Stimulated activated CD4-positive, alpha-beta T cell treated with anti-CD3 and anti-CD28 coated beads, Interleukin-12 subunit alpha, Interleukin-12 subunit beta, amount 100 ng/mL, for 48 hours (primary cell): ENCODE results near the gene RNF157.
A peak's percentile ranks its signal among the peaks of the same experiment; 100 is the strongest.
"Not testable (repeated sequence)": the region's sequence is repeated elsewhere in the genome, so short reads cannot be mapped to it uniquely, and the experiment has no call there.

Experiments
- DNase-seq, 3 donors: peaks; one replicate each; pipeline ENCODE4 v3.0.0-alpha.2; 2020; ENCODE audit warnings: low read depth in 2 of 3, low spot score in 1 of 3

The RNF157 gene

DNA sequence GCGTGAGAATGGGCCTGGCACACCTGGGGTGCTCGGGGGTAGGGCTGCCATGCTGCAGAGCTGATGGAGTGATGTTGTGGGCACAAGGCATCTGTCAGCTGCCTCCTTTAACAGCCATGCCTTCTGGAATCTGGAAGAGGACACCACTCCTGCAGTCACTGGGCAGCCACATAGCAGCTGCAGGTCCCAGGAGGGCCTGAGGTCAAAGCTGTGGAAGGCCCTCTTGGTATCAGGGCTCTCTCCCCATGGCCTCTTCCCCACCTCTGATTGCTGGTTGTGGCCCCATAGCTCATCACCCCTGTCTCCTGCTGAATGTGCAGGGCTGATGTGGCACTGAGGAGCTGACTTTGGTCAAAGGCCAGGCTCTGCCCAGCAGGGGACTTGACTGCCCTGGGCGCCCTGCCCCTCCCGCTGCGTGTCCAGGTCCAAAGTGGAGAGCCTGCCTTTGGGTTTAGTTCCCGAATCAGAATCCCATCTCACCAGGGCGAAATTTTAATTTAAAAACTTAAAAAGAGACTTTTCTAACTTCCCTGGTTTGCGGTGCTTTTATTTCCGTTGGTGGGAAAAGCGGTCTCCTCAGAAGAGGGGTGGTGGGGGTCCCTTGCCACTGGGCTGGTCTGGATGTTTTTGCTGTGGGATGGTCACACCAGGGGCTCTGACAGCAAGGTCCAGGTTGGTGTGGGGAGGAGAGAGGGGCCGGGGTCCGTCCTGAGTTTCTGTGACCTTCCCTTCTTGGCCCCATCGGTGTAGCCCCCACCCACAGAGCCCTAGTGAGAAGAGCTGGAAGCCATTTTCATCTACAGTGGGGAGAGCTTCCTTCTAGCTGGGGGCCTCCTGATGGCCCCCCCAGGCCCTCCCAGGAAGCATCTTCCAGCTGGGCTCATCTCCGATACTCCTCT is 30.7 kb upstream of the RNF157 start:
- no peak for DNase-seq

- DNase-seq = no peak
Measured at GRCh38 chr17:76270127-76270592, 29.9 kb upstream of the RNF157 start.

DNA sequence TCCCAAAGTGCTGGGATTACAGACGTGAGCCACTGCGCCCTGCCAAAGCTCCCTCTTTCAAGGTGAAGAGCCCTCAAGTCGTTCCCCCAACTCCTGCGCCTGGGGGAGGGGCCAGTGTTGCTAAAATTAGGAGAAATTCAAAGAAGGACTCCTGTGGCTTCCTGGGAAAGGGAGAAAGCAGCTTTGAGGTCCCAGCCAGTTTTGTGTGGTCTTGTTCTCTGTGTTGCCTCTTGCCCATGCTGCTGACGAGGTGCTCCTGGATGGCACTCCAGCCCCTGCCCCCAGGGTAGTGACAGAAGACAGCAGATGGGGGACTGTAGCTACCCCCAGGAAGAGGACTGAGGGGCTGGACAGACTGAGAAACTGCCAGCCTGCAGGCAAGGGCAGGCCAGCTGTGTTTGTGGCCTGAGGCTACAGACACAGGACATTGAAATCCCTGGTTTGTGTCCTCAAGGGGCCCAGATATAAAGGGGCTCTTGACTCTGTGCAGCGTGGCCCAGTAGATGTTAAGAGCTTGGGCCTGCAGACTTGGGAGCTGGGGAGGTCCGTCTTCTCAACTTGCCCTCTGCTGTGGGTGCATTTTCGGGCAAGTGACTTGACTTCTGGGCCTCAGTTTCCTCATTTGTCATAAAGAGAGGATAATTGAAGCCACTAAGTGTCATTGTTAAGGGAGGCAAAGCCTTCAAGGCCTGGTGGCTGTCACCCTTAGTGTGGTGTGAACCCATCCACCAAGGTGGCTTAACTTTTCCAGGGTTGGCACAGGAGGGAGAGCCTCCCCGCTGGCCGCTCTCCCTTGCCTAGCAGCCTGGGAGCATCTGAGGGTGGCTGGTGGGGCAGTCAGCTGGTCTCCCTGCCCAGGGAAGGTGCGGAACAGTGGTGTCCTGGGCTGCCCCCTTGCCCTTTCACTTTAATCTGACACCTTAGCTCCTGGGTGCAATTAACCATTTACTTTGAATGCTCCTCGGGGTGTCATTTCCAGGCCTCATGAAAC is 29.0 kb upstream of the RNF157 start:
- no peak for DNase-seq

- peak; percentile 73 to 78 (median 77) for DNase-seq
Measured at GRCh38 chr17:76268015-76268749, 27.9 kb upstream of the RNF157 start.

- DNase-seq = not testable (repeated sequence)
Measured at GRCh38 chr17:76267581-76268001, 27.3 kb upstream of the RNF157 start.

DNA sequence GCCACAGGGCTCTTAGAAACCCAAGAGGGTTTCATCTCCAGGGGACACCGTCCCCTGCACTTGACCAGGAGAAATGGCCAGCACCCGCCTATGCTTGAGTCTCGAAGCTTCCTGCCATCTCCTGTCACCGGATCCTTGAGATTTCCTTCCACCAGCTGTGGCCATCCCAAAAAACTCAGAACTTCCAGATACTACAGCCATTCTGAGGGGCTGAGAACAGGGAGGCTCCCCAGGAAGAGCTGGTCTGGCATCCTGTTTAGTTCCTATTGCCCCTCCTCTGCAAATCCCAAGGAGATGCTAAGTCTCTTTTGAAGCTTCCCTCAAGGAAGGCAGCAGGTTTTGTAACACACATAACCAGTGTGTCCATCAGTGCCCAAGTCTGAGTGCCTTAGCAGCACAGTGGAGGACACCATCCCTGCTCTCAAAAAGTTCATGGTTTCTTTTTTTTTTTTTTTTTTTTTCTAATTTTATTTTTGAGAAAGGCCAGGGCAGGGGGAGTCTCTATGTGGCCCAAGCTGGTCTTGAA is 26.8 kb upstream of the RNF157 start:
- DNase-seq = no peak

DNA sequence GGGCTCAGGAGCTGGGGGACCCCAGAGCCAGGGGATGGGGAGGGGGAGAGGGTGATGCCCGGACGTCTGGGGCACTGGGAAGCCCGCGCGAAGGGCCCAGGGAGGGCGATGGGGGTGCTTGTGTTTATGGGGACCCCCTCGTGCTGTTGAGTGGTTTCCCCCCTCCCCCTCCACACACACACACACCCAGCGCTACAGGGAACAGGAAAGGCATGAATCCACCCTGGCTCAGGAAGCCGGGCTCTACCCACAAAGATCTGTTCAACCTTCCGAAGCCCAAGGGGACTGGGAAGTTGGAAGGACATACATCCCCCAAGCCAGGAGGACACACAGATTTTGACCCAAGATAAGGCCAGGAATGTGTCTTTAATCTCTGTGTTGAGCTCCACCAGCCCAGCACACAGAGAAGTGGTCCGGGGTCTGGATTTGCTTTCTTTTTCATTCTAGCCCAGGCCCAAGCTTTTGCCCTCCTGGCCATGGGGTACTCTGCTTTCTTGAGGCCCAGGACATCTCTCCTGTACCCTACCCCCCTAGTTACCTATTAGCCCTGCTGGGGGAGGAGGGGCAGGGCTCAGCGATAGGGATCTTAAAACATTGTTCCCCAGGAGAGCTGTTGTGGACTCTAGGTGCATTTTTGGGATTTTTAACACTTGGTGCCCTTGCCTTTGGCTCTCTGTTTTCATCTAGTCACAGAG is 26.1 kb upstream of the RNF157 start:
- DNase-seq = no peak

DNA sequence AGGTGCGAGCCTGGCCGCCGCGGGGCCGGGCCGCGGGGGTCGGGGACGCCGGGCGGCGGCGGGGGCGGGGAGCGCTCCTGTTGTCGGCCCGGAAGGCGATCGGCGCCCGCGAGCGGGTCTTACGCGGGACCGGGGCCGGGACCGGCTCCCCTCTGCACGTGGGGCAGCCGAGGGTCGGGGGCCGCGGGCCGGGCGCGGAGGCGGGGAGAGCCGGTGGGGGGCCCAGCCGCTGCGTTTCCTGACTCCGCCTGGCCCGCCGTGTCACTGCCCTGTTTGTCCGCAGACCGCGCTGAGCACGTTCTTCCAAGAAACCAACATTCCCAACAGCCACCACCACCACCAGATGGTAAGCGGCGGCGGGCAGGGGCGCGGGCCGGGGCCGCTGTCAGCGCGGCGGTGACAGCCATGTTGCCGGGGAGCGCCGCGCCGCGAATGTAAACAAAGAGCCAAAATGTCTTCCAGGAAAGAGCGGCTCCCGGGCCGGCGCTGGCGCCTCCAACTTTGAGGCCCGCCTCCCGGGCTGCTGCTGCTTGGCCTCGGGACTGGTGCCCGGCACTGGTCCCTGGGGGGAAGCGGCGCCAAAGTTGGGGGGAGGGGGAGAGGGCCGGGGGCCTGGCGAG is 25.4 kb upstream of the RNF157 start:
- peak in 1 of 3 donors; percentile 48 for DNase-seq

DNA sequence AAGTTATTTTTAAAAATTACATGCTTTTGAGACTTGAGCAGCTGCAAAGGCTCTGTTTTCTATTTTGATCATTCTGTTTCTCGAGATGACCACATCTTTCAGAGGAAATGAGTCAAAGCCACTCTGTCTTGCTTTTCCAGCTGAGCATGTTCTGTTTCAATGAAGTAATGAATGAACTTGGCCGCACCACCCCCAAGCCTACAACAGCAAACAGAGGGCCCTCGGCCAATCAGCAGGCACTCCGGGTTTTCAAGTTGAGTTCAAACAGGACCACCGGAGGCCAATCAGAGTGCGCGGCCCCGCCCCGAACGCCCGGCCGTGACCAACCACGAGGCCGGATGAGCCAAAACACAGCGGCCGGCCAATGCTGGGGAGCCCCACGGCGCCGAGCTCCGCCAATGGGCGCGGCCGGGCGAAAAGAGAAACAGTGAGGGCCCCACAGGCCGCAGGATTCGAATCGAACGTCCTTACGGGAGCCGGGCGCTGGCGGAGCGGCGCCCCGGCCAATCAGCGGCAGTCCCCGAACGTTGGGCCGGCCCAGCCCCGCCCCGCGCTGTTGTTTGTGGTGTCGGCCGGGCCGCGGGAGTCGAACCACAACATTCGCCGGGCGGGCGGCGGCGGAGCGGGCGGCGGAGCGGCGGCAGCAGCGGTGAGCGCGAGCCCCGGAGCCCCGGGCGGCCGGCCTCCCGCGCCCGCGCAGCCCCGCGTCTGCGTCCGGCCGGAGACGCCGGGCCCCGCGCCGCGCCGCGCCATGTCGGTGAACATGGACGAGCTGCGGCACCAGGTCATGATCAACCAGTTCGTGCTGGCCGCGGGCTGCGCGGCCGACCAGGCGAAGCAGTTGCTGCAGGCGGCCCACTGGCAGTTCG is 24.7 kb upstream of the RNF157 start, which contains the start of gene UBALD2:
Gene UBALD2 (plus strand): TSS at position 594 of the 869 bp plus-strand sequence. CDS start 158 bp downstream, at position 752.
- DNase-seq = peak; percentile 96 to 99 (median 98)

GRCh38 chr17:76264425-76264754 is 24.1 kb upstream of the RNF157 start:
- DNase-seq = no peak

GRCh38 chr17:76263896-76264295 is 23.6 kb upstream of the RNF157 start:
- DNase-seq = no peak

GRCh38 chr17:76262732-76263344 is 22.5 kb upstream of the RNF157 start:
- no peak for DNase-seq

DNA sequence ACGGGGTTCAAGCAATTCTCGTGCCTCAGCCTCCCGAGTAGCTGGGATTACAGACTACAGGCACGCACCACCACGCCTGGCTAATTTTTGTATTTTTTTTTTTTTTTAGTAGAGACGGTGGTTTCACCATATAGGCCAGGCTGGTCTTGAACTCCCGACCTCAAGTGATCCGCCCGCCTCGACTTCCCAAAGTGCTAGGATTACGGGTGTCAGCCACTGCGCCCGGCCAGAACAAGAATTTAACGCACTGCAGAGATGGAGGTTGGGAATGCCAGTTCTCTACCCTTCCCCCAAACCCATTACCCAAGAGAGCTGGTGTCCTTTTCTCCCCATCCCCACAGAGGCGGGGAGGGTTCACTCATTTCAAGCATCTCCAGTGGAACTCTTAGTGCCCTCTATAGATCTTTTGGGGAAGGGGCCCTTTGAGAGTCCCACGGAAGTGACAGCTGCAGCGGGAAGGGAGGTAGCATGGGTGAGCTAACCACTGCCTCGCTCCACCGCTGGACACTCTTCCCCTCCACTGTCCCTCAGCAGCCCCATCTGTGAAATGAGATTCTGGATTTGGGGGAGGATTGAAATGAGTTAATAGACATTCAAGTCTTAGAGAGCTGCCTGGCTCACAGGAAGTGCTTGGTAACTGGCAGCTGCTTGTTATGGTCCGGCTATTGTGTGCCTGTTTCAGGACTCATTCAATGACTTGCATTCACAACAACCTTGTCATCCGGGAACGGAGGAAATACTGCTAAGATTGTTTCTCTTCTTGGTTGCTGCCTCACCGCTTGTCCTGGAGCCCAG is 21.3 kb upstream of the RNF157 start:
- DNase-seq = no peak

- no peak for DNase-seq
Measured at GRCh38 chr17:76260669-76261068, 20.4 kb upstream of the RNF157 start.

DNA sequence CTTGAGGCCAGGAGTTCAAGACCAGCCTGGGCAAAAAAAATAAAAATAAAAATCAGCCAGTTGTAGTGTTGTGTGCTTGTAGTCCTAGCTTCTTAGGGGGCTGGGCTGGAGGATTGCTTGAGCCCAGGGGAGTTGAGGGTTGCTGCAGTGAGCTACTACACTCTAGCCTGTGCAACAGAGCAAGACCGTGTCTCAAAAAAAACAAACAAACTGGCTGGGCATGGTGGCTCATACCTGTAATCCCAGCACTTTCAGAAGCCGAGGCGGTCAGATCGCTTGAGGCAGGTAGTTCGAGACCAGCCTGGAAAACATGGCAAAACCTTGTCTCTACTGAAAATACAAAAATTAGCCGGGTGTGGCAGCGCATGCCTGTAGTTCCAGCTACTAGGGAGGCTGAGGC is 19.9 kb upstream of the RNF157 start:
- no peak for DNase-seq

DNA sequence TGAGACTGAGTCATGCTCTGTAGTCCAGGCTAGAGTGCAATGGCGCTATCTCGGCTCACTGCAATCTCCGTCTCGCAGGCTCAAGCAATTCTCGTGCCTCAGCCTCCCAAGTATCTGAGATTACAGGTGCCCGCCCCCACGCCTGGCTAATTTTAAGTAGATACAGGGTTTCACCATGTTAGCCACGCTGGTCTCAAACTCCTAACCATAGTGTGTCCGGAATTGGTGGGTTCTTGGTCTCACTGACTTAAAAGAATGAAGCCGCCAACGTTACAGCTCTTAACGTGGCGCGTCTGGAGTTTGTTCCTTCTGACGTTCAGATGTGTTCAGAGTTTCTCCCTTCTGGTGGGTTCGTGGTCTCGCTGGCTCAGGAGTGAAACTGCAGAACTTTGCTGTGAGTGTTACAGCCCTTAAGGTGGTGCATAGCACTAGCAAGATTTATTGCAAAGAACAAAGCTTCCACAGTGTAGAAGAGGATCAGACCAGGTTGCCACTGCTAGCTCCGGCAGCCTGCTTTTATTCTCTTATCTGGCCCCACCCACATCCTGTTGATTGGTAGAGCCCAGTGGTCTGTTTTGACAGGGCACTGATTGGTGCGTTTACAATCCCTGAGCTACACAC is 16.2 kb upstream of the RNF157 start:
- not testable (repeated sequence) for DNase-seq
